K562 (cell line): ENCODE data around the gene NAA80. TPM values are rescaled to one million over a fixed set of nuclear protein-coding genes. Genes with fewer than 3 reads are reported as not detected.

Source experiments
- ADNP ChIP-seq: fragments of 200-800 bp; sonication (Bioruptor generic); IDR thresholded peaks from 2 replicates; pipeline ENCODE4 v1.6.1; 2016; ENCODE audit warnings: missing genetic modification characterization, missing compliant biosample characterization
- CEBPB ChIP-seq: fragments of 450-650 bp; IDR thresholded peaks from 2 replicates; pipeline ENCODE4 v1.6.1; 2016; ENCODE audit warnings: missing genetic modification characterization, missing compliant biosample characterization
- CTBP1 ChIP-seq: fragments of 450-650 bp; IDR thresholded peaks from 2 replicates; pipeline ENCODE4 v1.6.1; 2016; ENCODE audit warnings: borderline replicate concordance
- HDGF ChIP-seq: fragments of 450-650 bp; IDR thresholded peaks from 2 replicates; pipeline ENCODE4 v1.6.1; 2016
- MAZ ChIP-seq, 2 experiments: fragments of 450-650 bp in 1 of 2; sonication (generic) in 1 of 2; formaldehyde crosslinking; IDR thresholded peaks in 1 of 2; conservative IDR thresholded peaks in 1 of 2; 2 replicates each; pipeline versions ENCODE4 v1.4.0 to v1.5.0; 2020; ENCODE audit warnings: mild to moderate bottlenecking in 1 of 2, missing genetic modification reagents in 1 of 2
- MTA3 ChIP-seq: fragments of 450-650 bp; formaldehyde crosslinking; IDR thresholded peaks from 2 replicates; pipeline ENCODE4 v1.6.1; 2017; ENCODE audit warnings: mild to moderate bottlenecking, borderline replicate concordance
- NCOA6 ChIP-seq: fragments of 450-650 bp; IDR thresholded peaks from 2 replicates; pipeline ENCODE4 v1.6.1; 2017; ENCODE audit warnings: mild to moderate bottlenecking
- NFYB ChIP-seq: IDR thresholded peaks from 2 replicates; pipeline ENCODE4 v1.6.1; 2011; ENCODE audit warnings: mild to moderate bottlenecking, moderate library complexity; ENCODE audit not compliant: insufficient read length; ENCODE audit errors: extremely low read depth
- POLR3A ChIP-seq: IDR thresholded peaks from 2 replicates; pipeline ENCODE4 v1.6.1; 2011; ENCODE audit warnings: borderline replicate concordance, mild to moderate bottlenecking, moderate library complexity; ENCODE audit not compliant: insufficient read length, insufficient read depth; ENCODE audit errors: extremely low read depth
- RBM14 ChIP-seq: fragments of 200-400 bp; formaldehyde crosslinking; IDR thresholded peaks from 2 replicates; pipeline ENCODE4 v1.6.1; 2018; ENCODE audit warnings: low read depth, mild to moderate bottlenecking, low read length, moderate library complexity, borderline replicate concordance; ENCODE audit not compliant: insufficient read depth
- SMARCA5 ChIP-seq: fragments of 450-650 bp; IDR thresholded peaks from 2 replicates; pipeline ENCODE4 v1.6.1; 2016
- ZNF133 ChIP-seq: fragments of 250-450 bp; sonication (Bioruptor Pico); IDR thresholded peaks from 2 replicates; pipeline ENCODE4 v1.4.0; 2020; ENCODE audit warnings: mild to moderate bottlenecking
- ZNF184 ChIP-seq: sonication (generic); formaldehyde crosslinking; IDR thresholded peaks from 2 replicates; pipeline ENCODE4 v1.5.0; 2020; ENCODE audit warnings: missing genetic modification reagents
- ZNF75A ChIP-seq: fragments of 450-650 bp; formaldehyde crosslinking; IDR thresholded peaks from 2 replicates; pipeline ENCODE4 v1.4.0; 2020; ENCODE audit warnings: mild to moderate bottlenecking
- polyA plus RNA-seq, 8 experiments: library from polyadenylated mRNA; depleted of rRNA in 4 of 8; stranded (reverse) in 5 of 8; unstranded in 3 of 8; fragments of >200 nt; fragmentation: Nextera tagmentation in 2 of 8; fragmentation: Illumina TruSeq in 1 of 8; extraction: Ambion mirVana in 2 of 8; extraction: Trizol in 1 of 8; gene quantifications; 2 replicates each; pipeline versions ENCODE4 v1.2.1 to v1.2.3, GENCODE V29; 2011 to 2014; ENCODE audit warnings: inconsistent platforms in 1 of 8, missing spikeins in 1 of 8
- total RNA-seq, 7 experiments: library from RNA; depleted of rRNA in 6 of 7; stranded (reverse); fragments of >200 nt in 6 of 7; fragmentation: Illumina TruSeq in 2 of 7; extraction: Trizol in 2 of 7; gene quantifications; 2 replicates each; pipeline versions ENCODE4 v1.2.1 to v1.2.3, GENCODE V29; 2011 to 2021; ENCODE audit warnings: low replicate concordance in 1 of 7
- TF ChIP-seq, protein P1 (sequence below), 2 experiments: IDR thresholded peaks; 2 replicates each; pipeline ENCODE4 v1.6.1; 2011; ENCODE audit warnings: borderline replicate concordance in 1 of 2, control low read depth in 1 of 2, low read depth in 1 of 2, low read length in 1 of 2, mild to moderate bottlenecking in 1 of 2, mixed read lengths in 1 of 2, moderate library complexity in 1 of 2; ENCODE audit not compliant: insufficient read depth in 1 of 2, insufficient read length in 1 of 2, poor library complexity in 1 of 2, severe bottlenecking in 1 of 2; ENCODE audit errors: extremely low read depth in 1 of 2
- TF ChIP-seq, protein P2 (sequence below): fragments of 250-450 bp; sonication (Bioruptor Pico); IDR thresholded peaks from 2 replicates; pipeline ENCODE4 v1.4.0; 2020; ENCODE audit warnings: mild to moderate bottlenecking
- TF ChIP-seq, protein P3 (sequence below): fragments of 450-650 bp; IDR thresholded peaks from 2 replicates; pipeline ENCODE4 v1.6.1; 2016; ENCODE audit warnings: mild to moderate bottlenecking
- TF ChIP-seq, protein P4 (sequence below): fragments of 450-650 bp; IDR thresholded peaks from one replicate; pipeline ENCODE4 v1.6.1; 2018; ENCODE audit warnings: mild to moderate bottlenecking, moderate library complexity; ENCODE audit not compliant: partially characterized antibody
- TF ChIP-seq, protein P5 (sequence below): fragments of 450-650 bp; formaldehyde crosslinking; IDR thresholded peaks from 2 replicates; pipeline ENCODE4 v1.4.0; 2020; ENCODE audit warnings: mild to moderate bottlenecking, moderate library complexity

Gene NAA80
- total and polyA plus RNA-seq, 9 of the 15 experiments (the other 6 are each of a cell fraction or from before 2014, with no cell fraction given): 0.82 to 24.0 (median 8.6) TPM

DNA sequence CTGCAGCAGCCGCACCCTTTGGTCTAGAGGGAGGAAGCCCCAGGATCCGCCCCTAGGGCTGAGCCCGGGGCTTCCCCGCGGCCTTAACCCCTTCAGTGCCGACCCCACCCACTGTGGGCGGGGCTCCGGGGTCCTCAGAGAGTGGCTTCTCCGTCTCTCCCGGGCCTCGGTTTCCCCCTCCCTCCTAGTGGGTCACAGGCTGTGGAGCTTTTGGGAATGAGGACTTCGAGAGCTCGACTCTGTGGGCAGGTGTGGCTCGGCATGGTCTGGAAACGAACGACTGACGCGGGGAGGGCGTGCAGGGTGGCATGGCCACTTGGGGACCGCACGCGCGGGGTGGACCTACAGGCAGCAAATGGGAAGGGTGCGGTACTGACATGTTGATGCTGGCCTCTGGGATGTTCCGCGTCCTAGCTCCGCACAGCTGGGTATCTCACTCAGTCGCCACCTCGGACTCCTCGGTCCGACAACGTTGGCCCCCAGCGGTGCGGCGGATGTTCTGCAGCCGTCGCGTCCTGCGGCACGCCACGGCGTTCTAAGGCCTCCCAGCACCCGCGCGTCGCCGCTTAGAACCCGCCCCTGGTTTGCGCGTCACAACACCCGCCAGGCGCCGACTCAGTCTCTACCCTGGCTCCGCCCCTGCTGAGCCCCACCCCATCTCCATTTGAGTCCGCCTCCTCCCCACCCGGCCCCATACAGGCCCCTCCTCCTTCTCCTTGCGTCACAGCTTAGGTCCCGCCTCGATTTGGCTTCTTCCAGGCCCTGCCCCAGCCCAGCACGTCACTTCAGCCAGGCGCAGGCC is at the start of gene NAA80, which contains the start of gene HYAL3 (continued):
- TF ChIP-seq, protein P1, sequence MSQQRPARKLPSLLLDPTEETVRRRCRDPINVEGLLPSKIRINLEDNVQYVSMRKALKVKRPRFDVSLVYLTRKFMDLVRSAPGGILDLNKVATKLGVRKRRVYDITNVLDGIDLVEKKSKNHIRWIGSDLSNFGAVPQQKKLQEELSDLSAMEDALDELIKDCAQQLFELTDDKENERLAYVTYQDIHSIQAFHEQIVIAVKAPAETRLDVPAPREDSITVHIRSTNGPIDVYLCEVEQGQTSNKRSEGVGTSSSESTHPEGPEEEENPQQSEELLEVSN (IDR thresholded peaks at IDR 0.05; ENCODE audit: borderline replicate concordance in 1 of 2, extremely low read depth in 1 of 2, insufficient read depth in 1 of 2, insufficient read length in 1 of 2, low read depth in 1 of 2, low read length in 1 of 2, poor library complexity in 1 of 2, severe bottlenecking in 1 of 2): peak in 1 of 2 experiments; percentile 26
- TF ChIP-seq ZNF133 (CRISPR knock-in tag) (no peak), MAZ (CRISPR knock-in tag; conservative IDR thresholded peaks at IDR 0.05 in 1 of 2, IDR thresholded peaks at IDR 0.05 in 1 of 2) (peak in 1 of 2 experiments; percentile 46; a peak in 3 of 4 replicates), CTBP1 (peak; percentile 64), ADNP (tag) (no peak), NCOA6 (no peak), RBM14 (no peak), ZNF75A (no peak), HDGF (no peak), MTA3 (peak; percentile 78; the same call in 1 of the 2 replicates), SMARCA5 (0 out of 2 replicates have a peak, but pooled peaks have one; percentile 48), CEBPB (tag) (no peak), POLR3A (no peak), NFYB (no peak), ZNF184 (CRISPR knock-in tag) (no peak)
- TF ChIP-seq, protein P2, sequence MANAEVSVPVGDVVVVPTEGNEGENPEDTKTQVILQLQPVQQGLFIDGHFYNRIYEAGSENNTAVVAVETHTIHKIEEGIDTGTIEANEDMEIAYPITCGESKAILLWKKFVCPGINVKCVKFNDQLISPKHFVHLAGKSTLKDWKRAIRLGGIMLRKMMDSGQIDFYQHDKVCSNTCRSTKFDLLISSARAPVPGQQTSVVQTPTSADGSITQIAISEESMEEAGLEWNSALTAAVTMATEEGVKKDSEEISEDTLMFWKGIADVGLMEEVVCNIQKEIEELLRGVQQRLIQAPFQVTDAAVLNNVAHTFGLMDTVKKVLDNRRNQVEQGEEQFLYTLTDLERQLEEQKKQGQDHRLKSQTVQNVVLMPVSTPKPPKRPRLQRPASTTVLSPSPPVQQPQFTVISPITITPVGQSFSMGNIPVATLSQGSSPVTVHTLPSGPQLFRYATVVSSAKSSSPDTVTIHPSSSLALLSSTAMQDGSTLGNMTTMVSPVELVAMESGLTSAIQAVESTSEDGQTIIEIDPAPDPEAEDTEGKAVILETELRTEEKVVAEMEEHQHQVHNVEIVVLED (CRISPR knock-in tag): peak; percentile 86
- TF ChIP-seq, protein P3, sequence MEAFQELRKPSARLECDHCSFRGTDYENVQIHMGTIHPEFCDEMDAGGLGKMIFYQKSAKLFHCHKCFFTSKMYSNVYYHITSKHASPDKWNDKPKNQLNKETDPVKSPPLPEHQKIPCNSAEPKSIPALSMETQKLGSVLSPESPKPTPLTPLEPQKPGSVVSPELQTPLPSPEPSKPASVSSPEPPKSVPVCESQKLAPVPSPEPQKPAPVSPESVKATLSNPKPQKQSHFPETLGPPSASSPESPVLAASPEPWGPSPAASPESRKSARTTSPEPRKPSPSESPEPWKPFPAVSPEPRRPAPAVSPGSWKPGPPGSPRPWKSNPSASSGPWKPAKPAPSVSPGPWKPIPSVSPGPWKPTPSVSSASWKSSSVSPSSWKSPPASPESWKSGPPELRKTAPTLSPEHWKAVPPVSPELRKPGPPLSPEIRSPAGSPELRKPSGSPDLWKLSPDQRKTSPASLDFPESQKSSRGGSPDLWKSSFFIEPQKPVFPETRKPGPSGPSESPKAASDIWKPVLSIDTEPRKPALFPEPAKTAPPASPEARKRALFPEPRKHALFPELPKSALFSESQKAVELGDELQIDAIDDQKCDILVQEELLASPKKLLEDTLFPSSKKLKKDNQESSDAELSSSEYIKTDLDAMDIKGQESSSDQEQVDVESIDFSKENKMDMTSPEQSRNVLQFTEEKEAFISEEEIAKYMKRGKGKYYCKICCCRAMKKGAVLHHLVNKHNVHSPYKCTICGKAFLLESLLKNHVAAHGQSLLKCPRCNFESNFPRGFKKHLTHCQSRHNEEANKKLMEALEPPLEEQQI: no peak
- TF ChIP-seq, protein P4, sequence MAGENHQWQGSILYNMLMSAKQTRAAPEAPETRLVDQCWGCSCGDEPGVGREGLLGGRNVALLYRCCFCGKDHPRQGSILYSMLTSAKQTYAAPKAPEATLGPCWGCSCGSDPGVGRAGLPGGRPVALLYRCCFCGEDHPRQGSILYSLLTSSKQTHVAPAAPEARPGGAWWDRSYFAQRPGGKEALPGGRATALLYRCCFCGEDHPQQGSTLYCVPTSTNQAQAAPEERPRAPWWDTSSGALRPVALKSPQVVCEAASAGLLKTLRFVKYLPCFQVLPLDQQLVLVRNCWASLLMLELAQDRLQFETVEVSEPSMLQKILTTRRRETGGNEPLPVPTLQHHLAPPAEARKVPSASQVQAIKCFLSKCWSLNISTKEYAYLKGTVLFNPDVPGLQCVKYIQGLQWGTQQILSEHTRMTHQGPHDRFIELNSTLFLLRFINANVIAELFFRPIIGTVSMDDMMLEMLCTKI: no peak
- TF ChIP-seq, protein P5, sequence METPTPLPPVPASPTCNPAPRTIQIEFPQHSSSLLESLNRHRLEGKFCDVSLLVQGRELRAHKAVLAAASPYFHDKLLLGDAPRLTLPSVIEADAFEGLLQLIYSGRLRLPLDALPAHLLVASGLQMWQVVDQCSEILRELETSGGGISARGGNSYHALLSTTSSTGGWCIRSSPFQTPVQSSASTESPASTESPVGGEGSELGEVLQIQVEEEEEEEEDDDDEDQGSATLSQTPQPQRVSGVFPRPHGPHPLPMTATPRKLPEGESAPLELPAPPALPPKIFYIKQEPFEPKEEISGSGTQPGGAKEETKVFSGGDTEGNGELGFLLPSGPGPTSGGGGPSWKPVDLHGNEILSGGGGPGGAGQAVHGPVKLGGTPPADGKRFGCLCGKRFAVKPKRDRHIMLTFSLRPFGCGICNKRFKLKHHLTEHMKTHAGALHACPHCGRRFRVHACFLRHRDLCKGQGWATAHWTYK: peak; percentile 62
